ENCODE results near the gene MICA. TPM values are rescaled to one million over a fixed set of nuclear protein-coding genes. Genes with fewer than 3 reads are reported as not detected.
"Not testable (repeated sequence)": the region's sequence is repeated elsewhere in the genome, so short reads cannot be mapped to it uniquely, and the experiment has no call there.

Gene MICA
- total RNA-seq, 1 donor from 2014 or later, result 10.7 TPM

- H3K36me3 Mint-ChIP-seq, result no peaks in the 10 kb centered on the region
Observed at GRCh38 chr6:31385041-31385440, 18.4 kb upstream of the MICA start.

GRCh38 chr6:31386099-31386498 lies 17.3 kb upstream of the MICA start:
- Mint-ChIP-seq H3K36me3 (no peaks in the 10 kb centered on the region), H3K9me3 (no peaks in the 10 kb centered on the region), H3K4me1 (ENCODE audit: unreplicated experiment) (peaks cover 4% of the 10 kb centered on the region), H3K27ac (no peak overlapping the region), H3K4me3 (no peak overlapping the region), H3K27me3 (peaks cover 21% of the 10 kb centered on the region)
- DNase-seq (ENCODE audit: extremely low spot score, unreplicated experiment), result no peak
- TF ChIP-seq CTCF (conservative IDR thresholded peaks at IDR 0.05), result no peak

More at GRCh38 chr6:31385041-31385440, 18.4 kb upstream of the MICA start:
- H3K27ac Mint-ChIP-seq, result no peak overlapping the region
- peaks cover 28% of the 10 kb centered on the region for H3K27me3 Mint-ChIP-seq
- no peak for TF ChIP-seq CTCF (conservative IDR thresholded peaks at IDR 0.05)
- H3K4me1 Mint-ChIP-seq (ENCODE audit: unreplicated experiment), result peaks cover 4% of the 10 kb centered on the region
- DNase-seq (ENCODE audit: extremely low spot score, unreplicated experiment), result no peak
- no peak overlapping the region for H3K4me3 Mint-ChIP-seq
- no peaks in the 10 kb centered on the region for H3K9me3 Mint-ChIP-seq

- TF ChIP-seq CTCF (conservative IDR thresholded peaks at IDR 0.05), result no peak
Observed at GRCh38 chr6:31386977-31387376, 16.4 kb upstream of the MICA start.

GRCh38 chr6:31388916-31389801 lies 14.2 kb upstream of the MICA start:
- H3K27me3 Mint-ChIP-seq; H3K4me1 Mint-ChIP-seq (ENCODE audit: unreplicated experiment); H3K4me3 Mint-ChIP-seq; DNase-seq (ENCODE audit: extremely low spot score, unreplicated experiment); H3K36me3 Mint-ChIP-seq; H3K27ac Mint-ChIP-seq; H3K9me3 Mint-ChIP-seq: not testable (repeated sequence)

More at GRCh38 chr6:31386977-31387376, 16.4 kb upstream of the MICA start:
- no peak for DNase-seq (ENCODE audit: extremely low spot score, unreplicated experiment)
- no peak overlapping the region for H3K27ac Mint-ChIP-seq
- H3K27me3 Mint-ChIP-seq, result peaks cover 14% of the 10 kb centered on the region
- H3K4me1 Mint-ChIP-seq (ENCODE audit: unreplicated experiment), result peaks cover 4% of the 10 kb centered on the region
- no peaks in the 10 kb centered on the region for H3K36me3 Mint-ChIP-seq
- H3K9me3 Mint-ChIP-seq, result no peaks in the 10 kb centered on the region
- no peak overlapping the region for H3K4me3 Mint-ChIP-seq

GRCh38 chr6:31389802-31390132 lies 13.6 kb upstream of the MICA start:
- DNase-seq (ENCODE audit: extremely low spot score, unreplicated experiment); H3K9me3 Mint-ChIP-seq; H3K27me3 Mint-ChIP-seq; H3K36me3 Mint-ChIP-seq; H3K4me1 Mint-ChIP-seq (ENCODE audit: unreplicated experiment); H3K27ac Mint-ChIP-seq; H3K4me3 Mint-ChIP-seq: not testable (repeated sequence)

- Mint-ChIP-seq H3K36me3 (no peaks in the 10 kb centered on the region), H3K4me1 (ENCODE audit: unreplicated experiment) (peaks cover 5% of the 10 kb centered on the region), H3K9me3 (no peaks in the 10 kb centered on the region), H3K4me3 (no peak overlapping the region), H3K27me3 (peaks cover 3% of the 10 kb centered on the region), H3K27ac (no peak overlapping the region)
- no peak for DNase-seq (ENCODE audit: extremely low spot score, unreplicated experiment)
- TF ChIP-seq CTCF (conservative IDR thresholded peaks at IDR 0.05), result no peak
Observed at GRCh38 chr6:31393932-31394331, 9.5 kb upstream of the MICA start.

Measured in type B pancreatic cell (in vitro differentiated cells).